Mesenchymal stem cell (in vitro differentiated cells and primary cell): ENCODE results near the gene DBNDD1.

ENCODE experiments used
- DNase-seq: peaks from one replicate; pipeline ENCODE4 v3.0.0-alpha.2; 2013
- H2AFZ ChIP-seq: one replicate; pipeline ENCODE4 v1.6.1; 2013; ENCODE audit warnings: low read depth, mild to moderate bottlenecking, control low read depth, inconsistent platforms, low read length, moderate library complexity
- H2AK5ac ChIP-seq: 2 replicates; pipeline ENCODE4 v1.6.1; 2013; ENCODE audit warnings: low read length, moderate library complexity, mild to moderate bottlenecking, inconsistent platforms; ENCODE audit not compliant: severe bottlenecking
- H2BK120ac ChIP-seq: one replicate; pipeline ENCODE4 v1.6.1; 2013; ENCODE audit warnings: low read depth, mild to moderate bottlenecking, inconsistent platforms, low read length, moderate library complexity
- H2BK12ac ChIP-seq, 2 experiments: one replicate each; pipeline ENCODE4 v1.6.1; 2013; ENCODE audit warnings: inconsistent platforms in 2 of 2, low read length in 2 of 2, mild to moderate bottlenecking in 2 of 2, moderate library complexity in 2 of 2, control low read depth in 1 of 2
- H2BK15ac ChIP-seq: one replicate; pipeline ENCODE4 v1.6.1; 2013; ENCODE audit warnings: mild to moderate bottlenecking, low read depth, inconsistent platforms; ENCODE audit not compliant: poor library complexity, severe bottlenecking
- H2BK5ac ChIP-seq: 2 replicates; pipeline ENCODE4 v1.6.1; 2013; ENCODE audit warnings: low read depth, mild to moderate bottlenecking, low read length, control low read depth, inconsistent platforms; ENCODE audit not compliant: poor library complexity, severe bottlenecking
- H3K14ac ChIP-seq, 2 experiments: one replicate each; pipeline ENCODE4 v1.6.1; 2013; ENCODE audit warnings: inconsistent platforms in 2 of 2, low read length in 2 of 2, control low read depth in 1 of 2, mild to moderate bottlenecking in 1 of 2, moderate library complexity in 1 of 2
- H3K18ac ChIP-seq, 2 experiments: one replicate each; pipeline ENCODE4 v1.6.1; 2013; ENCODE audit warnings: inconsistent platforms in 2 of 2, low read length in 2 of 2, control low read depth in 1 of 2, low read depth in 1 of 2, mild to moderate bottlenecking in 1 of 2
- H3K23ac ChIP-seq, 2 experiments: one replicate each; pipeline ENCODE4 v1.6.1; 2013; ENCODE audit warnings: inconsistent platforms in 2 of 2, low read length in 2 of 2, mild to moderate bottlenecking in 2 of 2, moderate library complexity in 2 of 2, control low read depth in 1 of 2
- H3K27ac ChIP-seq: 2 replicates; pipeline ENCODE4 v1.5.1; 2013; ENCODE audit warnings: mild to moderate bottlenecking, moderate library complexity, low read length, control low read depth, inconsistent platforms; ENCODE audit not compliant: poor library complexity, severe bottlenecking
- H3K27me3 ChIP-seq, 2 experiments: 2 replicates each; pipeline versions ENCODE4 v1.6.1 to v1.7.0; 2013; ENCODE audit warnings: low read length in 2 of 2, mild to moderate bottlenecking in 2 of 2, moderate library complexity in 2 of 2, control low read depth in 1 of 2, inconsistent platforms in 1 of 2; ENCODE audit not compliant: control insufficient read depth in 1 of 2, insufficient read depth in 1 of 2
- H3K36me3 ChIP-seq, 2 experiments: 2 replicates each; pipeline versions ENCODE4 v1.6.1 to v1.7.0; 2013; ENCODE audit warnings: low read length in 2 of 2, control low read depth in 1 of 2, inconsistent platforms in 1 of 2, low read depth in 1 of 2, mild to moderate bottlenecking in 1 of 2; ENCODE audit not compliant: insufficient read depth in 2 of 2, control insufficient read depth in 1 of 2
- H3K4ac ChIP-seq, 2 experiments: one replicate each; pipeline ENCODE4 v1.6.1; 2013; ENCODE audit warnings: inconsistent platforms in 2 of 2, low read length in 2 of 2, mild to moderate bottlenecking in 2 of 2, moderate library complexity in 2 of 2, control low read depth in 1 of 2, low read depth in 1 of 2
- H3K4me1 ChIP-seq: 2 replicates; pipeline ENCODE4 v1.6.1; 2013; ENCODE audit warnings: low read depth, low read length, control low read depth; ENCODE audit not compliant: control insufficient read depth, insufficient read depth
- H3K4me2 ChIP-seq: 2 replicates; pipeline ENCODE4 v1.6.1; 2013; ENCODE audit warnings: low read length, mild to moderate bottlenecking, inconsistent platforms; ENCODE audit not compliant: poor library complexity, severe bottlenecking
- H3K4me3 ChIP-seq, 2 experiments: 2 replicates each; pipeline versions ENCODE4 v1.5.1 to v1.7.0; 2013; ENCODE audit warnings: low read length in 2 of 2, mild to moderate bottlenecking in 2 of 2, control low read depth in 1 of 2, low read depth in 1 of 2; ENCODE audit not compliant: insufficient read depth in 1 of 2
- H3K79me1 ChIP-seq: replicated peaks from 2 replicates; pipeline ENCODE4 v1.6.1; 2013; ENCODE audit warnings: mild to moderate bottlenecking, control low read depth, low read length, inconsistent platforms; ENCODE audit not compliant: poor library complexity, severe bottlenecking
- H3K9ac ChIP-seq: 2 replicates; pipeline ENCODE4 v1.7.0; 2013; ENCODE audit warnings: mild to moderate bottlenecking, low read length, moderate library complexity
- H3K9me3 ChIP-seq: 2 replicates; pipeline ENCODE4 v1.7.0; 2013; ENCODE audit warnings: mild to moderate bottlenecking, low read length; ENCODE audit not compliant: control insufficient read depth
- H4K8ac ChIP-seq: one replicate; pipeline ENCODE4 v1.6.1; 2013; ENCODE audit warnings: inconsistent platforms, mild to moderate bottlenecking, low read length, moderate library complexity
- H4K91ac ChIP-seq: one replicate; pipeline ENCODE4 v1.6.1; 2013; ENCODE audit warnings: mild to moderate bottlenecking, low read length, inconsistent platforms
- WGBS: methylation state at CpG from one replicate; pipeline ENCODE4 v1.1.7; 2013; ENCODE audit warnings: mixed read lengths; 5-methylcytosine and 5-hydroxymethylcytosine counted together

Gene DBNDD1

DNA sequence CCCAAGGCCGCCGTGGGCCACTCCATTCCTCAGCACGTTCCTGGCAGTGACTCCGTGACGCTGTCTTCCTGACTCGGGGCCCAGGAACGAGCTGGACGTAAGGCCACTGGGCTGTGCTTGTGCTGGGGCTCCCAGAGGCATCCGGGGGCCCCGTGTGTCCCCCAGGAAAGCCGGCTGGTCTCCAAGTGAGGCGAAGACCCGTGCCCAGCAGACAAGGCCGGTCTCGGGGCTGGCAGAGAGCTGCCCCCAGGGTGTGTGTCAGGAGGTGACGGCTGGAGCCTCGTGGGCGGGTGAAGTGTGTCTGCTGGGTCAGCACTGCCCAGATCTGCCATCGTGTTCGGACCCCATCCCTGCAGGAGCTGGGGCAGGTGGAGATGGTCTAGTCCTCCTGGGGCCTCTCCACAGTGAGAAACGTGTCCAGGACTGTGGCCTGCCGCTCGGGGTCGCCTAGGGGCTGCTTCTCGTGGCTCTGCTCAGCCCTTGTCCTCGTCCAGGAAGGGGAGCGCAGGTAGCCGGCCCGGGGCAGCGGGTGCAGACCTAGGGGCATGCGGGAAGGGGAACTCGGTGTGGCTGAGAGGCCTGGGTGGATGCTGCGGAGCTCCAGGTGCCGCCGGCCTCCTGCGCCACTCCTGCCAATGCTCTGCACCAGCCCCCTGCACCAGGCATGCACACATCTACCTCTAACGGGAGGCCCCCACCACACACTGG, 13.1 kb downstream of the DBNDD1 start:
- Histone ChIP-seq H3K14ac (no peak overlapping the region), H2BK15ac (no peak overlapping the region), H3K27me3 (peaks cover 0 to 4% of the 10 kb centered on the region in 2 experiments), H3K27ac (no peak overlapping the region), H3K4ac (no peak overlapping the region), H3K18ac (no peak overlapping the region), H3K79me1 (no peaks in the 10 kb centered on the region), H2BK12ac (no peak overlapping the region), H3K4me1 (peaks cover 2% of the 10 kb centered on the region), H3K36me3 (peaks cover 0 to 28% of the 10 kb centered on the region in 2 experiments), H2AFZ (no peak overlapping the region), H3K9me3 (no peaks in the 10 kb centered on the region), H2AK5ac (no peak overlapping the region), H3K4me2 (no peak overlapping the region), H2BK120ac (no peak overlapping the region), H4K8ac (no peak overlapping the region), H3K4me3 (no peak overlapping the region), H3K9ac (no peak overlapping the region), H4K91ac (no peak overlapping the region), H2BK5ac (no peak overlapping the region), H3K23ac (no peak overlapping the region)
- WGBS = 92% methylated on average over 27 of the region's 37 CpGs
- no peak for DNase-seq

DNA sequence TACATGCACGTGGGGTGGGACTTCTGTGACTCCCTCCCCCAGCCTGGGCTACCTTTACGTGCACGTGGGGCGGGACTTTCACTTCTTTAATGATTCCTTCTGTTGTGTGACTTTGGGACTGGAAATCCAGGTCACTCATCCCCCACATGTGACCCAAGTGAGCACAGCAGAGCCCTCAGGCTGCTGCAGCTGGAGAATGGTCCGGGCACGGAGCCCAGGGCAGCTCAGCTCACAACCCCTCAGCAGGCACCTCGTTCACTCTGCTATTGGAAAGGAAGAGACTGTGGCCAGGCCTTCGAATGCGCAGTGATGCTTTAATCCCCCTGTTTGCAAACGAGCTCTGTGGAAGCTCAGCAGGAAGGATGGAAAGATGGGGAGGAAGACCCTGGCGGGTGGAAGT, 14.7 kb downstream of the DBNDD1 start:
- Histone ChIP-seq H2AK5ac (no peak overlapping the region), H3K4me2 (no peak overlapping the region), H2AFZ (no peak overlapping the region), H3K27ac (no peak overlapping the region), H2BK15ac (no peak overlapping the region), H3K4me3 (no peak overlapping the region), H3K9ac (no peak overlapping the region), H4K8ac (no peak overlapping the region), H2BK12ac (no peak overlapping the region), H3K4me1 (peaks cover 5% of the 10 kb centered on the region), H2BK120ac (no peak overlapping the region), H3K27me3 (no peaks in the 10 kb centered on the region), H3K36me3 (peaks cover 15 to 42% of the 10 kb centered on the region in 2 experiments), H3K9me3 (no peaks in the 10 kb centered on the region), H3K23ac (no peak overlapping the region), H3K14ac (no peak overlapping the region), H4K91ac (no peak overlapping the region), H3K79me1 (peaks cover 6% of the 10 kb centered on the region), H3K18ac (no peak overlapping the region), H2BK5ac (no peak overlapping the region), H3K4ac (no peak overlapping the region)
- DNase-seq = no peak
- 85% methylated on average over 11 of the region's 11 CpGs for WGBS

- H2BK120ac ChIP-seq = no peak overlapping the region
- H3K79me1 ChIP-seq = peaks cover 11% of the 10 kb centered on the region
- no peak overlapping the region for H3K18ac ChIP-seq
- no peak overlapping the region for H2BK5ac ChIP-seq
- WGBS = 94% methylated on average over 7 of the region's 7 CpGs
- no peak overlapping the region for H3K4ac ChIP-seq
- H3K4me2 ChIP-seq = no peak overlapping the region
- H3K9me3 ChIP-seq = no peaks in the 10 kb centered on the region
- no peak overlapping the region for H2AFZ ChIP-seq
- peaks cover 3% of the 10 kb centered on the region for H3K4me1 ChIP-seq
- no peak overlapping the region for H3K4me3 ChIP-seq
- H3K27me3 ChIP-seq = no peaks in the 10 kb centered on the region
- H3K14ac ChIP-seq = no peak overlapping the region
- no peak overlapping the region for H3K23ac ChIP-seq
- H4K91ac ChIP-seq = no peak overlapping the region
- H2BK12ac ChIP-seq = no peak overlapping the region
- no peak overlapping the region for H4K8ac ChIP-seq
- H2BK15ac ChIP-seq = no peak overlapping the region
- H3K9ac ChIP-seq = no peak overlapping the region
- H3K36me3 ChIP-seq = peaks cover 27 to 55% of the 10 kb centered on the region in 2 experiments
- no peak overlapping the region for H2AK5ac ChIP-seq
- no peak overlapping the region for H3K27ac ChIP-seq
- no peak for DNase-seq
Observed at GRCh38 chr16:90002759-90003158, 16.5 kb downstream of the DBNDD1 start.

DNA sequence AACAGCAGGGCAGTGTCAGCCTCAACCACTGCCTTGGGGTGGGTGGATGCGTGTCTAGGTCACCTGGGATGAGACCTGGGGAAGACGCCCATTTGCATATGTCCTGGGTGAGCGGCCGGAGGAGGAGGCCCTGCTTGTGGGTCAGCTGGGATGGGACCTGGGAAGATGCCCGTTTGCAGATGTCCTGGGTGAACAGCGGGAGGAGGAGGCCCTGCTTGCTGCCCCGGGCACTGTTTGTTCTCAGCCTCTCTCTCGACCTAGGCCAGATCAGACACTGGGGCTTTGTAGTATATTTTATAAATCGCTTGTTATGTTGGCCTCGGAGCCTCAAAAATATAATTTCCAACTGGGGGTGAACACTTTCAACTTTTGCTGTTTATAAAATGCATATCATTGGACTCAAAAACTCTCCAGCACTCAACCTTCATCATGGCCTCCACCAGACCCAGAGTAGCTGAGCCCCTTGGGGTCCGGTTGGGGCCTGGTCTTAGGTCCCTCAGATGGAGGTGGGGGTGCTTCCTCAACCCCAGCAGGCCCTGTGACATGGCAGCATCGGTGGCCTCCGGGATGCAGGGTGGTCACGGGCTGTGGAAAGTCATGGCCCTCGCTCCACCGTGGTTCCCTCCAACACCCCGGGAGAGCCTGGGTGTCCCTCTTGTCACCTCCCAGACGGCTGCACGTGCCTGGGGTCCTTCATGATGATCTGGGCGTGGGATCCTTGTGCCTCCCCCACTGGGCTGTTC, 17.3 kb downstream of the DBNDD1 start:
- no peak overlapping the region for H3K14ac ChIP-seq
- peaks cover 28 to 55% of the 10 kb centered on the region in 2 experiments for H3K36me3 ChIP-seq
- H3K9ac ChIP-seq = no peak overlapping the region
- peaks cover 11% of the 10 kb centered on the region for H3K79me1 ChIP-seq
- H2BK12ac ChIP-seq = no peak overlapping the region
- no peak overlapping the region for H2AFZ ChIP-seq
- no peak overlapping the region for H4K91ac ChIP-seq
- no peaks in the 10 kb centered on the region for H3K27me3 ChIP-seq
- no peak overlapping the region for H3K18ac ChIP-seq
- no peak overlapping the region for H3K4me3 ChIP-seq
- H2AK5ac ChIP-seq = no peak overlapping the region
- H3K9me3 ChIP-seq = no peaks in the 10 kb centered on the region
- H3K4ac ChIP-seq = no peak overlapping the region
- no peak overlapping the region for H2BK5ac ChIP-seq
- H3K23ac ChIP-seq = no peak overlapping the region
- H3K27ac ChIP-seq = no peak overlapping the region
- no peak overlapping the region for H2BK120ac ChIP-seq
- H3K4me1 ChIP-seq = peaks cover 3% of the 10 kb centered on the region
- H2BK15ac ChIP-seq = no peak overlapping the region
- no peak for DNase-seq
- WGBS = 90% methylated on average over 18 of the region's 20 CpGs
- no peak overlapping the region for H3K4me2 ChIP-seq
- no peak overlapping the region for H4K8ac ChIP-seq
